HG03575 (cell line): ENCODE data around the gene POLD3.

ENCODE experiments used
- ATAC-seq: cut with Tn5 transposase; IDR thresholded peaks from one replicate; pipeline ENCODE4 v1.9.1; 2021; ENCODE audit not compliant: unreplicated experiment, insufficient number of reproducible peaks, low FRiP score; ENCODE audit errors: extremely low read depth

The POLD3 gene

DNA sequence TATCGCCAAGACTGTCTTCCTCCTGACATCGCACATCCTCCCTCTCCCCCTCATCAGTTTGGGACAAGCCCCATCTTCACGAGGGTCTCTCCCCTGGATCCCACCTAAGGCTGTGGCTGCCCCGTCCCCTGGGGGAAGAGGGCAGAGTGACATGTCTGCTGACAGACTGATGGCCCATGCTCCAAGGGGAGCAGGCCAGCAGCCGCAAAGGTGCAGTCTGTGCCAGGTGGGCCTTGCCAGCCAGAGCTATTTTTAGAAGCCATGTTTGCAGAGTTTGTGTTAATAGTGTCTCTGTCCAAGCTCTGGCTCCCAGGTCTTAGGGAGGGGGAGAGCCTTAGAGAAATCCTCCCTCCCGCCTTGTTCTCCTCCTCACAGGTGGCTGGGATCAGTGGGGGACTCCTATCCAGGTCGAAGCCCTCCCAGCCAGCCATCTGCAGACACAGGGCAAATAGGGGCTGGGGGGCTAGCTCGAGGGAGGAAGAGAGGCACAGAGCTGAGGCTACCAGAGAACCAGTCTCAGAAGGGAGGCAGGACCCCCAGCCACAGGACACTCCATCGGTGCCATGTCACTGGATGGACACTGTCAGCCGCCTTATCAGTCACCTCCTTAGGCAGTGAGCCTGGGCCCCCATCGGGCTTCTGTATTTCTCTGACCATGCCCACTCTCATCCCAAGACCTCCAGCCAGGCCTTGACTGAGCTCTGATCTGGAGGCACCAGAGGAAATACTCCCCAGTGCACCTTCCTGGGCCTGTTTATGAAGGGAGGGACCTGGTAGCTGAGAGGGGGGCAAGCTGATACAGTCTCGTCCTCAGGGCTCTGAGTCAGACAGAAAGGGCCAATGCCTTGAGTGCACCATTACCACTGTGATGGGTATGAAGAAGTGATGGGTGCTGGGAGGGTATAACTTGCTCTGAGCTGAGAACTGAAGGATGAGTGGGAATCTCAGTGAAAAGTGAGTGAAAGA lies 89.6 kb downstream of the POLD3 start:
- no peak for ATAC-seq

DNA sequence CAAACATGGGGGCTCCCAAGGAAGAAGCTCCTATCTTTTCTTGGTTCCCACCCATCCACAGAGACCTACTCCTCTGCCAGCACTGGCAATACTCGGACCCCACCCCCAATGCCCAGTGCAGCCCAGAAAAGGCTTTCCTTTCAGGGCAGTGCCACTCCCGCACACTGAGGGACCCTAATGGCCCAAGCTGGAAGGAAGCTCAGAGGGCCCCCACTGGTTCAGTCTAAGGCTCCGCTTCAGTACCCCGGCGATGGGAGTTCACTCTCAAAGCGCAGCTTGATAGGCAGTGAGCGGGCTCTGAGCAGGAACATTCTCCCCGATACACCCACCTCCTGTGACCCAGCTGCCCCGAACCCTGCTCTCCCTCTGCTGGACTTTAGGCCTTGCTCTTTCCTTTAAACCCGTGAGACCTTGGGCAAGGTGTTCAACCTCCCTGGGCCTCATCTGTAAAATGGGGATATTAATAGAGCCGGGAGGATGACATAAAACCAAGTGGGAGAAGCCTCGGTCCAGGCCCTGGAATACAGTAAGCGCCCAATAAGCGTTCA lies 90.4 kb downstream of the POLD3 start:
- ATAC-seq: no peak

DNA sequence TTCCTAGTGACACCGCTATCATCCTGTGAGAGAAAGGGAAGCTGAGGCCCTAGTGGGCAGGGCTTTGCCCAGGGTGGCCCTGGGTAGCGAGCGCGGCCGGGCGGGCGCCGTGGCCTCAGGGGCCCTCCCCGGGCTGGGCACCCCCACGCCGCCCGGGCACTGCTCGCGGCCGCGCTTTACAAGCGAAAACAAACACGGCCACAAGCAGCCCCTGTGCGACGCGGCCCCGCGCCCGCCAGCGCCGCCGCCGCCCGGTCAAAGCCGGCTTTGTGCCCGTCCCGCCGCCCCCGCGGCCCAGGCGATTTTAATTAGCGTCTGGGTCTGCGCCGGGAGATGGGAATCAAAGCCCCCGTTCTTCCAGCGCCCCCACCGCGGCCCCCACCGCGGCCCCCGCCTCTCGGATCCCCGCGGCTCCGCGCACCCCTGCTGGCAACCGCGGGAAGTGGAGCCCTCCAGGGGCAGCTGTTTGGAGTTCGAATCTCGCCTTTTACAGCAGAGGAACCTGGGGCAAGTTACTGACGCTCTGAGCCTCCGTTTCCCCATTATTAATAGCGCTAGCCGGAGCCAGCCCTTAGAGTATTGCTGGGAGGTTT lies 91.0 kb downstream of the POLD3 start:
- ATAC-seq: no peak

DNA sequence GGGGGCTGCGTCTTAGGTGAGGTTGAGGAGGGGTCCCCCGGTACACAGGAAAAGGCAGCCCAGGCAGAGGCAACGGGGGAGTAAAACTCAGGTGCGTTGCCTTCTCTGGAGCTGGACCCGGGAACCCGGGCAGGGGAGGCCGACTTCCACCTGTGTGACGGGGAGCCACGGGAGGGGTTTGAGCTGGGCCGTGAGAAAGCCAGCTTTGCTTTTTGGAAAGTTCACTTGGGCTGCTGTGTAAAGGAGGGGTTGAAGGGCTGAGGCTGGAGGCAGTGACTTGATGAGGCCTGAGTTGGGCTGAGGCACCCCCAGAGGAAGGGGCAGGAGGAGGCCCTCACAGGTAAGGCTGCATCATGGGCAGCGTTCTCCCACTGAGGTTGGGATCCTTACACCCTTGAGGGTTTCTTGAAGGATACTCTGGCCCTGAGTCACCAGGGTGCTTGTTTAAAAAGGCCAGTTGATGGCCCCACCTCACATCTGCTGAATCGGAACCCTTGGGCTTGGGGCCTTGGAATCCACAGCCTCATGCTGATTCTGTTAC lies 91.6 kb downstream of the POLD3 start:
- no peak for ATAC-seq

DNA sequence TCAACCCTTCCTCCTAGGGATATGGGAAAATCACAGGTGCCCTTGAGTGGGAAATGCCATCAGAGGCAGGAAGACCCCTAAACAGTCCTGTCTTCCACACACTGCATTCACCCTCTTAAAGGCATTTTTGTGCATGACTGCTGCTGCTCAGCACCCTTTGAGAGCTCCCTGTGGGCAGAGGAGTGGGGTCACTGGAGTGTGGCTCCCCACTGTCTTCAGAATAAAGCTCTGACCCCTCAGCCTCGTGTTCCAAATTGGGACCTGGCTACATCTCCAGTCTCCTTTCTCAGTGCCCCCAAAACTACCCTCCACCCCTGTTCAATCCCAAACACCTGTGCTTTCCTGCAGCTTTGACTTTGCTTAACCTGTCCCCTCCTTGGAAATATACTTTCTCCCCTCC lies 92.3 kb downstream of the POLD3 start:
- ATAC-seq: no peak

DNA sequence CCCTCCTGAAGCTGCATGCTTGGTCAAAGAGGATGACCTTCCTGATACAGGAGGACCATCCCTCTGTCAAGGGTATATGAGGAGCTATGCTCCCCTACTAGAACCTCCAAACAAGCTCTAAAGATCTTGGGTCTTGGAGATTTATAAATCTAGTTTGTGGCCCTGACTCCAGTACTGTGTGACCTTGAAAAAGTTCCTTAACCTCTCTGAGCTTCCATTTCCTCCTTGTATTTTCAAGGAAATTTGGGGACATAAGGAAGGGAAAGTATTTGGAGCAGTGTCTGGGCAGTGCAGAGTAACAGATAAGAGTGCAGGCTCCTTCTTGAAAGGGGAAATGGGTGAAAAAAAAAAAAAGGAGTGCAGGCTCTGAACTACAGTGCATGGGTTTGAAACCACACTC lies 93.0 kb downstream of the POLD3 start:
- ATAC-seq: no peak

DNA sequence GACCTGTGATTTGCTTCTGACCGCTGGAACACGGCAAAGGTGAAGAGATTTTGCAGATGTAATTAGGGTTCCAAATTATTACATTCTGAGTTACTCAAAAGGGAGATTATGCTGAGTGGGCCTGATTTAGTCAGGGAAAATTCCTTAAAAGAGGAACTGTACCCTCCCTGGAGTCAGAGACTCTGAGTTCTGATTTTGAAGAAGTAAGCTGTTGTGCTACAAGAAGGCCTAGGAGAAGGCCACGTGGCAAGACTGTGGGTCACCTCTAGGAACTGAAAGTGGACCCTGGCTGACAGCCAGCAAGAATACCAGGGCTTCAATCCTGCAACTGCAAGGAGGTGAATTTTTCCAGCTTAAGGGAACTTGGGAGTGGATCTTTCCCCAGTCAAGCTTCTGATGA lies 93.5 kb downstream of the POLD3 start:
- no peak for ATAC-seq

DNA sequence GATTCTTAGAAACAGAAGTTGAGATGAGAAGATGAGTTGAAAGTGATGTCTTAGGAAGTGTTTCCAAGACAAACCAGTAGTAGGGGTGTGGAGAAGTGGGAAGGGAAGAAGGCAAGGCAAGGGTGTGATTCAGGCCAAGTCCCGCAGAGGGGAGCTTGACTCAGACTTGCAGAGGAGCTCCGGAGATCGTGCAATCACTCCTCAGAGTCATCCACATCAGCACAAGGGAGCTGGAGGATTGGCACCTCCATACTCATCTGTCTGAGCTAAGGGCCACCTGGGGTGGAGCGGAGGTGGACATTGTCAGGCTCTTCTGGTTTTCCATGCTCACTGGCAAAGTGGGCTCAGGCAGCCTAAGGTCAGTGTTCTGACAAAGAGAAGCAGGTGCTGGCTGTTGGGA lies 94.4 kb downstream of the POLD3 start:
- no peak for ATAC-seq

DNA sequence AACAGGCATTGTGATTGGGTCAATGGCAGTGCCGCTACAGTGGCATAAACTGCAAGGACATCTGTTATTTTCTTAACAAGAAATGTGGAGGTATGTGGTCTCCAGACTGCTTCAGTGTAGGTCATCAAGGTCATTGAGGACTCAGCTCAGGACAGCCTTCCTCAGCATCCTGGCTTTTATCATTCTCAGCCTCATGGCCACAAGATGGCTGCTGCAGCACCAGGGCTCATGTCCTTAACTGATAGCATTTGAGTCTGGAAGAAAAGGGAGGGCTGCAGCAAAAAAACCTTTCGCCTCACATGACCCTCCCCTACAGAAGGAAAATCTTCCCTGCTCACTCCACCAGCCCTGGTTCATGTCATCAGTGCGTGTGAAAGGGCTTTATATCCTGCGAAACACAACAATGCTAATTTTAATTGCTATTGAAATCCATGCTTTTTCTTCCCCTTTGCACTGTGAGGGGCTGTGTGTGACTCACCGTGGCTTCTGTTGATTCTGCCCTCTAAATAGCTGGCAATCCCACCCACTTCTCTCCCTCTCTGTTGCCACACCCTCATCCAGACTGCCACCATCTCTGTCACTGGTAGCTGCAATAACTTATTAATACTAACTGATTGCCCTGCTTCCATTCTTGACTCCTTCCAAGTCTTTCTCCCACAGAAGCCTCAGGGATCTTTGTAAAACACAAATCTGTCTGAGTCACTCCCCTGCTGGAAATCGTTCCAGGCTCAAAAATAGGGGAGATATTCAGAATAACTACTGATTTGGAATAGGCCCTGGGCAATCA lies 95.0 kb downstream of the POLD3 start:
- ATAC-seq: no peak

DNA sequence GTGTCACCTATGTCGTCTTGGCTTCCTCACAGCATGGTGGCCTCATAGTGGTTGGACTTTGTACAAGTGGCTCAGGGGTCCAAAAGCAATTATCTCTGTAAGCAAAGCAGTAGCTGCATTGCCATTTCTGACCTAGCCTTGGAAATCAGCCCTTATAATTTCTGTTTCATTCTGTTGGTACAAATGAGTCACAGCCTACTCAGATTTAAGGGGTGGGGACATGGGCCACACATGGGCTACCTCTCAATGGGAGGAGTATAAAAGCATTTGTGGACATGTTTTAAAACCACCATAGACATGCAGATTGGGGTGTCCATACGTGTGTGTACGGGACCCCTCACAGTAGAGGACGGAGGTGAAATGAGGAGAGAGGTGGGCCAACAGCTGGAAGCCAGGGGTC lies 97.3 kb downstream of the POLD3 start:
- no peak for ATAC-seq

DNA sequence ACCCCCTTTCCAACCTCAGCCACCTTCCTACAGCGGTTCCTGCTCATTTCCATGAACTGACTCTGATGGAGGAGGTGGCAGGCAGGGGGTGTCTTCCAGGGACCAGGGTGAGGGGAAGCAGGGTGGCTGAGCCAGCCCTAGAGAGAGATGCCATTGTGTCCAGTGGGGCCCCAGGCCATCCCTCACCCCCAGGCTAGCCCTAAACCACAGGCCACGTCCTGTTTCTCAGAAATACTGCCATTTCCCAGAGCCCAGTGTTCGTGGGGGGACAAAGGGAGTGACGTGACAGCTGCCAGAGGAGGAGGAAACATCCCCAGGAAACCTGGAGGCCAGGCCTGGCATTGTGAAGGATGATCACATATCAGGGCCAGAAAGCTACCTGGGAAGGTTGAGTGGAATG lies 99.4 kb downstream of the POLD3 start:
- no peak for ATAC-seq
